ENCODE data around the gene FGD2. TPM values are rescaled to one million over a fixed set of nuclear protein-coding genes. Genes with fewer than 3 reads are reported as not detected.

FGD2 gene
- total RNA-seq, 1 experiment from 2014 or later: not detected

DNA sequence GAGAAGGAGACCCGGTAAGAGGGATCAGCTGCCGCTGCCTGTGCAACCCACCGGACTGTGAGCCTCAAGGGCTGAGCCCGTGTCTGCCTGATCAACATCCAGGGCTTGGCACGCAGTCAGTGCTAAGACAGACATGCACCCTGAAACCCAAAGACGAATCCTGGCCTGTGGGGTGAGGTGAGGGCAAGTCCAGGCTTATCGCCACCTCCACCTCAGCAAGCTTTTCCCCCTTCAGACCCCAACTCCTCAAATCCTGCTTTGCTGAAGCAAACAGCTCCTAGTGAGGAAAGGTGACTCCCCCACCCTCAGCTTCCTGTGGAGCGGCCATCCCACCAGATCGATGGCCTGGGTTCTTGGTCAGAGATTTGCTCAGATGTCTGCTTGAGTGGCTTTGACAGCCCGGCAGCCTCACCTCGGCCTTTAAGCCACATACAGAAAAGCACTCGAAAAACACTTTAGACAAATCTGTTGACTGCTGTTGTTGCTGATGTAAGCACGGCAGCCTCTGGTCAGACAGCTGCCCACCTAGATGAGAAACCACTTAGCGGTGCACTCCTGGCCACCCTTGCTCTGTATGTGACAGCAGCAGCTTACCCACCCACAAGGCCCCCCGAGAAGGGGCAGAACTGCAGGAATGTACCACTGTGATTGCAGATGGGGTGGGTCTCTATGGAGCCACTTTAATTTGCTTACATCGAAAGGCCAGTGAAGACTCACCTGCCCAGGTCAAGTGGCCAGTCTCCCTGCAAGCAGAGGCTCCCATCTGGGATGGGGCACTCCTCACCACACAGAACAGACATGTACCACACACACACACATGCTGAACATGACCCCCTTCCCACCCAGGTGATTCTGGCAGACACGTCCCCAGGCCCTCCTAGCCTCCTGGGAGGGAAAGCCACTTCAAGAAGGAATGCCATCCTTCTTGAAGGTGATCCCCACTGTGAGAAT is 34.3 kb upstream of the FGD2 start:
- DNase-seq (ENCODE audit: low read depth): no peak

DNA sequence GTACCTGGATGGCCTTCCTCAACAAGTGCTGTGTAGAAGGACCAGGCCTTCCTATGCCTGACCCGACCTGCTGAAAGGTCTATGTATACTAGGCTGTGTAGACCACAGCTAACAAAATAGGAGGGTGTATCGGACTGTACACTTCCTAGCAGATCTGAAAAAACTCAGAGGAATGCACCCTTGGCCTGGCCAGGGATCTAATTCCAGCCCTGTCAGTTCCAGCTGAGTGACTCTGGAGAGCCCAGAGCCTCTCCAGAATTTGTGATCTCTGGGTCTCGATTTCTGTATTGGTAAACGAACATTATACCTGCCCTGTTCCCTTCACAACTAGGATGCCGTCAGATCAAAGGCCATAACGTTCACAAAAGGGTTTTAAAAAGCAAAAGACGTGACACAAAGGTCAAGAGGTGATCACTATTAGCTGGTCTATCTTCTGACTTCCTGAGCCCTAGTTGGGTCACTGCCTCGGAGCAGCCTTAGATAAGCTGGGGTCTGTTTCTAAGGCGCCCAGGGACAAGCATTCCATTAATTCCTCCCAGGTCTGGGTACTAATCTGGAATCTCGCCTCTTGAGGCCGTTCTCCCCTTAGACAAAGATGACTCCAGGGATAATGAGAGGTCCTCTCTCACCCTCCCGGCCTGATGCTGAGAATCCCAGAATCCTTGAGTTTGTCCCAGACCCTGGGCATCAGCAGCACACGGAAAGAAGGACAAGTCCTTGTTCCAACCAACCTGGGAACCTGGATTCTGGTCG is 33.4 kb upstream of the FGD2 start:
- no peak for DNase-seq (ENCODE audit: low read depth)

DNA sequence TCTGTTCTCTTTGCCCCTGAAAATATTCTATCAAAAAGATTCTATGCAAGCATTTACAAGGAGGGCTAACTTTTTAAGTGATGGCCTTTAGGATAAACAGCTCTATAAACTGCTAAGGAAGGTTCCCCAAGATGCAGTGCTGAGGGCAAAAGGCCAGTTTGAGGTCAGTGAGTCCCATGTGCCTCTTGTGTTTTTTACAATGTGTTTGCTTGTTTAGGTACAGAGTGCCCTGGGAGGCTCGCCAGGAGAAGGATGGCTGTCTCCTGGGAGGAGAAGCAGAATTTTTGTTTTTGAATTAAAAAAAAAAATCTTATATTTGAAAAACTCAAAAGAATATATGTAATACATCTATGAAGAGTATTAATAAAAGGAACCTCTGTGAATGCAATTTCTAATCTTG is 32.3 kb upstream of the FGD2 start:
- no peak for DNase-seq (ENCODE audit: low read depth)

DNA sequence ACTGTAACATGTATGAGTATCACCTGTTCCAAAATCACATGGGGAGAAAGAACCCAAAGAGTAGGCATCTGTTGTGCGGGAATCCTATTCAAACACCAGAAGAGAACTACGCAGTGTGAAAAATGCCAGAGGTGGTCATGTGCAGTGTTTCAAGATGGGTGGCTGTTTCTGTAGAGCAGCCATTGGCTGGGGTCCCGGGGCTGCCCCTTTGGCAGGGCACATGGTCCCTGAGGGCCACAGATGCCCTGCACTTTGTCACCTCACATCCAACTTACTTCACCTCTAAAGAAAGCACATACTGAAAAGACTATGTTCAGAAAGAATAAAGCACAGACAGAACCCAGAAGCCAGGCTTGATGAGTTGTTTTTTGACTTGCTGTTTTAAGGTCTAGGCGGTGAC is 31.8 kb upstream of the FGD2 start:
- no peak for DNase-seq (ENCODE audit: low read depth)

DNA sequence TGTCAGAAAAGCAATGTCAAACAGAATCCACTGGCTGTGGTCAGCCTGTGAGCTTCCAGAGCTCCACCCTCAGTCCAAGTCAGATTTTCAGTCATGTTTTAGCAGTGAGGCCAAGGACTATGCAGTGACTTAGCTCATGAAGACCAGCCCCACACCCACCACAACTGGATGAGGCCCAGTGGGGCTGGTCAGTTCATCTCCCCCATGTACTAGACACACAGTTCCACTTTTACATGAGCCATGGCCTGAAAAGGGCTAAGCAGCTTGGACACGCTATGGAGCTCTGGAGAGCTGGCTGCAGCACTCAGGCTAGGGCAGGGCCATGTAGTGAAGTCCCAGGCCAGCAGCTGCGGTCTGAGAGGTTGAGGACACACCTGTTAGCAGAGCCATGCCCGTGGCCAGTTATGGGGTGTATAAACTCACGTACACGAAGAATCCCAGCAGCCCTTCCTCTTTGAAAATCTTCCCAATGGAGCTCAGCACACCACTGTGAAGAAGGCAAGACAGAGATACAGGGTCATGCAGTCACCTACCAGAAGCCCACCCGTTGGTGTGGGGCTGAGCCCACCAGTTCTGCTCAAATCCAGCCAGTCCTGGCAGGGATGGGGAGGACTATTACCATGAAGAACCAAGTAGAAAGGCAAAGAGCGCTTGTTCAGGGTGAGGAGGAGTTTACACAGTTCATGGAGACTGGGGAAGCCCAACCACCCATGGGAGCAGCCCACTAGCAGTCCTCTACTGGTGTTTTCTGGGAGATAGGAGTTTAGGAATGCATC is 30.0 kb upstream of the FGD2 start:
- no peak for DNase-seq (ENCODE audit: low read depth)

GRCh38 chr6:36976007-36976264 is 29.5 kb upstream of the FGD2 start:
- no peak for DNase-seq (ENCODE audit: low read depth)

DNA sequence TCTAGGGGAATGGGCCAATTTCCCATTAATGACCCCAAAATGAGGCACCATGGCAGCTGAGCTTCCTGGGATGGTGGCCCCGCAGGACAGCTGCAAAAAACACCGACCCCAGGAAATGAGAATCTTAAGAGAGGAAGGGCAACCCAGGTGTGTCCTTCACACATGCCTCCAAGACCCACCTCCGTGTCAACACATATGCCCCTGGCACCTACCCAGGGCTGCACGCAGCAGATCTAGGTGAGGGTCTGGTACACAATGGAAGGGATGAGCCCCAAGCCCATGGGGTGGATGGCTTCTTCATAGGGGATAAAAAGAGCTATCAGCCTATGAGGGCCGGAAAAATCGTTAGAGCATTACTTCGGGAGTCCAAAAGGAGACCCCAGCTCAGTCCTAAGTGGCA is 28.9 kb upstream of the FGD2 start:
- DNase-seq (ENCODE audit: low read depth): no peak

DNA sequence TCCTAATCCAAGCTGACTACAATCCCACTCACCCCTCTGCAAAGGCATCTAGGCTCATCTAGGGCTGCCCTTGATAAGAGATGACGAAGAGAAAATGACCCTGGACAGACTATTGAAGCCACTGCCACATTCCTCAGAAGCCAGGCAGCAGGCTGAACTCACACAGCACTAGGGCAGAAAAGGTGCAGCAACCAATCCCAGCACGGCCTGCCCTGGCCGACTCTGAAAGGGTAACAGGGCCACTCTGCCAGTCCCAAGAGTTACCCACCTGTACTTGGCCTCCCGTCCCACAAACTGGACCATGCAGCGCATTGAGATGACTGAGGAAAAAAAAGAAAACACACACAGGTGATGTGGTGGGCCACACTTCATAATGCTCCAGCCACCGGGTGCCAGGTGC is 28.5 kb upstream of the FGD2 start:
- no peak for DNase-seq (ENCODE audit: low read depth)

GRCh38 chr6:36977470-36977941 is 27.9 kb upstream of the FGD2 start:
- no peak for DNase-seq (ENCODE audit: low read depth)

DNA sequence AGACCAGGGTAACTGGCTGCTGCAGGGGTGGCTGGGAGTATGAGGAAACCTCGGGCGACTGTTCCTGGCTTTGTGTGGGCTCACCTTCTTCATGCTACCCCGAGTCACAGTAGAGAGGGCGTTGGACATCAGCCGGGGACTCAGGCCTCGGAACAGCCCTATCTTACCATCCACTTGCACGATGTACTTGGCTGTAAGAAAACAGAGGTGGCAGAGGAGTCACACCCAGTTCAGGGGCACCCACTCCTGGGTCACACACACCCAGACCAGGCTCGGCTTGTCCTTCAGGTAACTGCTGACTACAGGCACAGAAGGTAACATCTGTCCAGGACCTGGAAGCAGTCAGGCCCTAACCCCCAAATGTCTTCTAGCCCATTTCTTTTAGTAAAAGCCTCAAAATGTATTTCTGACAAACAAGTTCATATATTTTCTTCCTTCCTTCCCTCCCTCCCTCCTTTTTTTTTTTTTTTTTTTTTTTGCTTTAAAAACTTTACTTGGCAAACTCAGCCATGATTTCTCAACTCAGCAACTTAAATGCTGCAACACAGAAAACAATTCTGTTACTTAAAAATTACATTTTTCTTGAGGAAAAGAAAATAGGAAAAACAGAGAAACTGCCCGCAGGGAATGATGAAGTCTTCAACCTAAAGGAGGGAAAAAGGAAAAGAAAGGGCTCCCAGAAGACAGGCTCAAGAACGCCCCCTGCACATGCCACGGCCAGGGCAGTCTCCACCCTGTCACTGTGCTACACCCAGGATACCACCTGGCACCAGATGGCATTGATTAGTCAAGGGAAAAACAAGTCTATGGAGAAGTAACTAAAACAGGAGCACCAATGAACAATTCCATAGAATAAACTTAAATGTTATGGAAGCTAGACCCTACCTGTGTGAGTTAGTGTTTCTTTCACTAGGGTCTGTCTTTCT is 26.8 kb upstream of the FGD2 start:
- DNase-seq (ENCODE audit: low read depth): no peak

DNA sequence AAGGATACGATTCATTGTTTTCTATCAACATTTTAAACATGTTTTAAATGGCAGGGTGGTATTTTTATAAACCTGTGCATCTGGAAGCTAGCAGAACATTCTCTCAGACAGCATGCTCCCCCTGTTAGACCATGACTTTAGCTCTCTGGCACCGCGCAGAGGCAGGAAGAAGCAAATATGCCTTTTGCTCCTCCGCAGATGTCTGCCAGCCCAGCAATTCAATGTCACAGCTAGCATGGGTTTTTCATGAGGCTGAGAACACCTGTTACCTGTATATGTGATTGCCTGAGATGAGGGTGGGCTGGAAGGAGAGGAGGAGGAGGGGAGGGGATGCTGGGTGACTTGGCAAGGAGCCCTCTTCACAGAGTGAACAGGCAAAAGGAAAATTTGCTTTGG is 26.1 kb upstream of the FGD2 start:
- no peak for DNase-seq (ENCODE audit: low read depth)

GRCh38 chr6:36980129-36980528 is 25.3 kb upstream of the FGD2 start:
- DNase-seq (ENCODE audit: low read depth): no peak

DNA sequence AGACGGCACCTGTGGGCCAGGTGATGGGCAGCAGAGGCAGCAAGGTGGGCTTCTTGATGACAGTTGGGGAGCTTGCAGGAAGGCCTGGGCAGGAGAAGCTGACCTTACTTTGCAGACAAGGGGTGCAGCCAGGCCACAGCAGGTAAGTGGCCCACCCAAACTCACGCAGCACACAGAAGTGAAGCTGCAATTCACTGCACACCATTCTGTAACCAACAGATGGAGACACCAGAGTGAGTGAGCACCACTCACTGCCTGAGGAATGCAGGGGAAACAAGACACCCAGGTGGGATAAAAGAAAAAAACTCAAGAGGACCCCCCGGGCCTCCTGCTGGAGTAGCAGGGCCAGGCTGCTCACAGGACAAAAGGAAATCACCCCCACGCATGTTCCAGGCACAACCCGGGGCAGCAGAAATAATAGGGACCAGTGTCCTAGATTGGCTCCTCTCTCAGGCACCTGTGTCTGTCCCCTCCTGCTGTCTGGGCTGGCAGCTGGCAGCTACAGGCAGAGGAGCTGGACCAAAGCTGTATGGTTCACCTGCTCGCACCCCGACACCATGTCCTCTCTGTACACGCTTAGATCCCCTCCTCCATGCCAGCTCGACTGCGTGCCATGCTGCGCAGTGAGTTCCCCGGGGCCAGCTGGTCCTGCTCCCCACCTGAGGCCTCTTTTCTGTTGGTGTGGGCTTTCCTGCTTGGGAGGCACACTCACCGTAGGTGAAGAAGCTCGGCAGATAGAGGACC is 24.4 kb upstream of the FGD2 start:
- DNase-seq (ENCODE audit: low read depth): no peak

GRCh38 chr6:36983538-36983937 is 21.9 kb upstream of the FGD2 start:
- DNase-seq (ENCODE audit: low read depth): no peak

DNA sequence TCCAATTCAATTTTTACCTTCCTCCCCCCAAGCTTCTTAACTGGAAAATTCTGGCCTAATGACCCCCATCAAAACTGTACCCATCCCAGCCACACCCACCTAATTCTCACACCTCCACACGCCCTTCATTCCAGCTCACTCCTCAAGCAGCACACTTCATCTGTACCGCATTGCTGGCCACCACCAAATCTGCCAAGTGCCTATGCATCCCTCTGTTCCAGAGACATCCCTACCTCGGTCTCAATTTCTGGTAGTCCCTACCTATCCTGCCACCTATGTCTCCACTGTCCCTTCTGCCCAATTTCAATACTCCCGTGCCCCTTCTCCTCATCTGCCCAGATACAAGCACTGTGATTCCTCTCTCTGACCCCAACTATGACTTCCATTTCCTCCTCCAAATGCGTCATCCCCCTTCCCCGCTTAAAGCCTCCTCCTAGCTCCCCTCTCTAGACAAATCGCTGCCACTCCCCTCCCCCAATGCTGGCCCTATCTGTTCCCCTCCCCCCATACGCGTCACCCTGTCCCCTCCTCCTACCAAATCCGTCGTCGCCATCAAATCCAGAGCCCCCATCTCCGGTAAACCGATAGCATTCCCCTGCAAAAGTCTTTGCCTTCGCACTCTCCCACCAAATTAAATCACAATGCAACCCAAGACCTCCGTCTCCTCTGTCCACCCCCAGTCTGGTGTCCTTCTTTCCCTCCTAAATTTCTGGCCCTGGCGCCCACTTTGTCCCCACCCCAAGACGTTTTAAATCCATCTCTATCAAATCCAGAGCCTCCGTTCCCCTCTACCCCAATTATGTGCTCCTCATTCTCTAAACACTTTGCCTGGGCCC is 20.7 kb upstream of the FGD2 start:
- DNase-seq (ENCODE audit: low read depth): peak; percentile 85

DNA sequence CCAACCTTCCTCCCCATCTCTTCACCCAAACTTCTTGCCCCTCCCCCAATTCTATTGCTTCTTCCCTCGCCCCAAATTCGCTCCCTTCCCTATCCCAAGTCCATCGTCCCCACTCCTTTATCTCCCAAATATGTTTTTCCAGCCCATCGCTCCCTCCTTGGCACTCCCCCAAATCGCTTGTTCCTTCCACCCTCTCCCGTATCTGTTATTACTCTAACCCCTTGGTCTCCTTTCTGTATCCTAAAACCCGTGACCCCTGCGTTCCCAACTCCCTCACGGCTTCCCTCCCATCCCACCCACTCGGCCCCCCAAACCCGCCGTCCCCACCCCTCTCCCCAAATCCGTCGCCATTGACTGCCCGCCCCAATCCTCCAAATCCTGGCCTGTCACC is 20.0 kb upstream of the FGD2 start:
- peak; percentile 38 for DNase-seq (ENCODE audit: low read depth)

- peak; percentile 90 for DNase-seq (ENCODE audit: low read depth)
Measured at GRCh38 chr6:36985808-36986703, 19.4 kb upstream of the FGD2 start, which contains the start of gene MTCH1. Gene MTCH1, minus strand, starts transcription at chr6:36986196. Its CDS starts 23 bp downstream, at chr6:36986173.

- no peak for DNase-seq (ENCODE audit: low read depth)
Measured at GRCh38 chr6:36986704-36987047, 18.8 kb upstream of the FGD2 start.

DNA sequence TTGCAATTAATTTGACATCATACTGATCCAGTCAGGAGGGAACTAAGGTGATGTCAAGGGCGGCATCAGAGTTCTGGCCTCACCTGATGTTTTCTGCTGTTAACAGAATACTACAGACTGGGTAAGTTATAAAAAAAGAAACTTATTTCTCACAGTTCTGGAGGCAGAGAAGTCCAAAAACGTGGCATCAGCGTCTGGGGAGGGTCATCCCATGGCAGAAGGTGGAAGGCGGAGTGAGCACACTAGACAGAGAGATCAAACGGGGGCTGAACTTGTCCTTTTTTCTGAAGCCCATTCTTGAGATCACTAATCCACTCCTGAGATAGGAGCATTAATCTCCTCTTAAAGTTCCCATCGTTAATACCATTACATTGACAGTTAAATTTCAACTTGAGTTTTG is 16.2 kb upstream of the FGD2 start:
- DNase-seq (ENCODE audit: low read depth): no peak
